Measurements from ENCODE around the gene GPR27. TPM values are rescaled to one million over a fixed set of nuclear protein-coding genes. Genes with fewer than 3 reads are reported as not detected.

The GPR27 gene
- total RNA-seq, 4 donors from 2014 or later: 1.2 to 5.5 (median 3.9) TPM

DNA sequence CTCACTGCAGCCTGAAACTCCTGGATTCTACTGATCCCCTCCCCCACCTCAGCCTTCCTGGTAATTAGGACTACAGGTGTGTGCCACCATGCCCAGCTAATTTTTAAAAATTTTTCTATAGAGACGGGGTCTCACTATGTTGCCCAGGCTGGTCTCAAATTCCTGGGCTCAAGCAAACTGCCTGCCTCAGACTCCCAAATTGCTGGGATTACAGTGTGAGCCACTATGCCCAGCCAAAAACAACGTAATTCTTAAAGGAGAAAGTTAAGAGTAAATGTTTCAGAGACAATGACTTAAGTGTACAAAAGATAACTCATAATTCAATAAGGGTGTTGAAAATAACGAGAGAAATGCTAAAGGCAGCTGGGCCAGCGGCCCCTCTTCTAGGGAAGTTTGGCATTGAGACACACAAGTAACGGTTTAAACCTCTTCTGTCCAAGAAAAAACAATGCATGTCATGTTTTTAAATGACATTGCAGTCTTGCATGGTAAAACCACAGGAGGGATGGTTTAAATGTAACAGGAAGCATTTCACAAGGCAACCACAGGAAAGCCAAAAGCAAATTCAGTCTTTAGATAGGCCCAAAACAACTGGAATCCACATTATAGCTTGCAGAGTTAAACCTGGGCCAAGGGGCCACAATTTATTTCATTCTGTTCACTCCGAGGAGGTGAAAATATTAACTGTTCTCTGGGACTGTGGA lies 26.2 kb downstream of the GPR27 start:
- TF ChIP-seq POLR2A (IDR thresholded peaks at IDR 0.05) (no peak), POLR2AphosphoS5 (IDR thresholded peaks at IDR 0.05) (no peak), EP300 (IDR thresholded peaks at IDR 0.05) (no peak)
- TF ChIP-seq, protein P1, sequence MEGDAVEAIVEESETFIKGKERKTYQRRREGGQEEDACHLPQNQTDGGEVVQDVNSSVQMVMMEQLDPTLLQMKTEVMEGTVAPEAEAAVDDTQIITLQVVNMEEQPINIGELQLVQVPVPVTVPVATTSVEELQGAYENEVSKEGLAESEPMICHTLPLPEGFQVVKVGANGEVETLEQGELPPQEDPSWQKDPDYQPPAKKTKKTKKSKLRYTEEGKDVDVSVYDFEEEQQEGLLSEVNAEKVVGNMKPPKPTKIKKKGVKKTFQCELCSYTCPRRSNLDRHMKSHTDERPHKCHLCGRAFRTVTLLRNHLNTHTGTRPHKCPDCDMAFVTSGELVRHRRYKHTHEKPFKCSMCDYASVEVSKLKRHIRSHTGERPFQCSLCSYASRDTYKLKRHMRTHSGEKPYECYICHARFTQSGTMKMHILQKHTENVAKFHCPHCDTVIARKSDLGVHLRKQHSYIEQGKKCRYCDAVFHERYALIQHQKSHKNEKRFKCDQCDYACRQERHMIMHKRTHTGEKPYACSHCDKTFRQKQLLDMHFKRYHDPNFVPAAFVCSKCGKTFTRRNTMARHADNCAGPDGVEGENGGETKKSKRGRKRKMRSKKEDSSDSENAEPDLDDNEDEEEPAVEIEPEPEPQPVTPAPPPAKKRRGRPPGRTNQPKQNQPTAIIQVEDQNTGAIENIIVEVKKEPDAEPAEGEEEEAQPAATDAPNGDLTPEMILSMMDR (IDR thresholded peaks at IDR 0.05): no peak
- H3K4me1 ChIP-seq: peaks cover 10% of the 10 kb centered on the region
- peaks cover 83% of the 10 kb centered on the region for H3K27me3 ChIP-seq
- WGBS: 76% methylated on average over 6 of the region's 6 CpGs
- H3K27ac ChIP-seq: no peak overlapping the region
- no peak for DNase-seq (ENCODE audit: low spot score in 2 of 2)
- H3K9me3 ChIP-seq: no peaks in the 10 kb centered on the region
- H3K4me3 ChIP-seq: no peak overlapping the region
- no peaks in the 10 kb centered on the region for H3K36me3 ChIP-seq

DNA sequence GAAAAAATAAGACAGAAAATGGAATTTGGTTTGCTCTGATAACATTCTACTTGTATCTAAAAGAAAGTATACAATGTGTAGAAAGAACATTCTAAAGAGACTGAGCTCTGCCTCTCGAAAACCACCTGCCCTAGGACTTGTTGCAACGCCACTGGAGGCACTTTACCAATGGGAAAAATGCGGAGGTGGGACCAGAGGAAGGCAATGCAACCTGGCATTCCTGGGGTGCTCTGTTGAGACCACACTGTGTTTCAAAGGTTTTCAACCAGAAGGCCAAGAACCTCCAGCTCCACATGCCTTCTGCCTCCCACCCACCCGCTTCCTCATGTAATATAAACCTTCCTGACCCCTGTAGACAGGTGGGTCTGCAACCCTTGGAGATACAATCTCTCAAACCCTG lies 26.8 kb downstream of the GPR27 start:
- TF ChIP-seq EP300 (IDR thresholded peaks at IDR 0.05): no peak
- no peak for TF ChIP-seq POLR2AphosphoS5 (IDR thresholded peaks at IDR 0.05)
- TF ChIP-seq, protein P1 (IDR thresholded peaks at IDR 0.05): no peak
- no peak for TF ChIP-seq POLR2A (IDR thresholded peaks at IDR 0.05)
- H3K27ac ChIP-seq: no peak overlapping the region
- no peaks in the 10 kb centered on the region for H3K9me3 ChIP-seq
- 88% methylated on average over 4 of the region's 4 CpGs for WGBS
- peaks cover 16% of the 10 kb centered on the region for H3K4me1 ChIP-seq
- no peak overlapping the region for H3K4me3 ChIP-seq
- DNase-seq (ENCODE audit: low spot score in 2 of 2): no peak
- H3K36me3 ChIP-seq: no peaks in the 10 kb centered on the region
- peaks cover 89% of the 10 kb centered on the region for H3K27me3 ChIP-seq

DNA sequence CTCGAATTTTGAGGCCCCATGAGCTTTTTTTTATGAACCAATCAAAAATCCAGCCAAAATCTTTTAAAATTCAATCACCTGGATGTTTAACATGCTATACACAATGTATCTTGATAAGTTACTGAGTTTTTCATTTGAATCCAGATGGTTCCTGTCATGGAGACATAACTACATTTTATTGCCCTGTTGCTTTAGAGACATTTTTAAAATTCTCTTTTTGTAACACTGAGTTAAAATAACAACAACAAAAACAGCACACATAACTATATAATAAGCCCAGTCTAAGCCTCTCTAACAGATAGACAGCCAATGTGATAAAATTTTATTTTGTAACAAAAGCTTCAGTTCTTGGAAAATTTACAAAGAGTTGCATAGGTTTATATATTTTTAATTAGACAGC lies 29.5 kb downstream of the GPR27 start:
- WGBS: 75% methylated on average over 1 of the region's 1 CpG
- Histone ChIP-seq H3K36me3 (no peaks in the 10 kb centered on the region), H3K27me3 (peaks cover 81% of the 10 kb centered on the region), H3K4me1 (peaks cover 25% of the 10 kb centered on the region), H3K27ac (no peak overlapping the region), H3K9me3 (no peaks in the 10 kb centered on the region), H3K4me3 (no peak overlapping the region)
- TF ChIP-seq POLR2AphosphoS5 (IDR thresholded peaks at IDR 0.05): no peak
- TF ChIP-seq EP300 (IDR thresholded peaks at IDR 0.05): no peak
- no peak for TF ChIP-seq POLR2A (IDR thresholded peaks at IDR 0.05)
- TF ChIP-seq, protein P1 (IDR thresholded peaks at IDR 0.05): no peak
- DNase-seq (ENCODE audit: low spot score in 2 of 2): no peak

DNA sequence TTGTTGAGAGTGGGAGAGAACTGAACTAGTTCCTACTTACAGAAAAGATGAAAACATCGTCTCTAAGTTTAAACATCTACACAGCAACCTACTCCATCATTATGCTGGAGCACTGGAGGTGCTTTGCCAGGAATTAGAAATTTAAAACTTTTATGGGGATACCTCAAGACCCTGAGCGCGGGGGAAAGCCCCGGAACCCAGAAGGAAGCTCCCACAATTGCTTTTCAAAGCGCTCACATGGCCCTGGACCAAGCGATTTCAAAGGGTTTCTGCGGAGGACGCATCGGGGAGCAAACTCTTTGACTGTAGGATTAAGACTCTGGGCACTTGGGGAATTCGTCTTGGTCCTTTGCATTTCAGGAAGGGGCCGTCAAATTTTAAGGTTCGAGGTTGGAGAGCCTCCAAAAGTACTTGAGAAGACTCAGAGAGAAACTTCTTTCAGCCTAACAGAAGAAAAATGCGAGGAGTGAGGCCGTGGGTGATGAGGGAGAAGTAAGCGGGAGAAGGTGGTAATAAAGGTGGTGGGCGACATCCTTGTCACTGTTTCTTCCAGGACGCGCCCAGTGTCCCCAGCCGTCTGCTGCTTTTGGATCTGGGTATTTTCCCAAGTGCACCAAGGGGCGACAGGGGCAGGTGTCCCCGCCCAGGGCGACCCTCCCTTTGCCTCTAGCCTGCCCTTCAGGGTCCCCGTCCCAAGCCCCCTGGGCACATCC lies 30.7 kb downstream of the GPR27 start:
- Histone ChIP-seq H3K4me1 (peaks cover 25% of the 10 kb centered on the region), H3K27ac (no peak overlapping the region), H3K27me3 (peaks cover 71% of the 10 kb centered on the region), H3K36me3 (no peaks in the 10 kb centered on the region), H3K9me3 (no peaks in the 10 kb centered on the region), H3K4me3 (peak overlapping the region; percentile 52)
- 4% methylated on average over 21 of the region's 23 CpGs for WGBS
- no peak for DNase-seq (ENCODE audit: low spot score in 2 of 2)
- TF ChIP-seq, protein P1 (IDR thresholded peaks at IDR 0.05): no peak
- TF ChIP-seq POLR2A (IDR thresholded peaks at IDR 0.05): no peak
- TF ChIP-seq POLR2AphosphoS5 (IDR thresholded peaks at IDR 0.05): no peak
- no peak for TF ChIP-seq EP300 (IDR thresholded peaks at IDR 0.05)

DNA sequence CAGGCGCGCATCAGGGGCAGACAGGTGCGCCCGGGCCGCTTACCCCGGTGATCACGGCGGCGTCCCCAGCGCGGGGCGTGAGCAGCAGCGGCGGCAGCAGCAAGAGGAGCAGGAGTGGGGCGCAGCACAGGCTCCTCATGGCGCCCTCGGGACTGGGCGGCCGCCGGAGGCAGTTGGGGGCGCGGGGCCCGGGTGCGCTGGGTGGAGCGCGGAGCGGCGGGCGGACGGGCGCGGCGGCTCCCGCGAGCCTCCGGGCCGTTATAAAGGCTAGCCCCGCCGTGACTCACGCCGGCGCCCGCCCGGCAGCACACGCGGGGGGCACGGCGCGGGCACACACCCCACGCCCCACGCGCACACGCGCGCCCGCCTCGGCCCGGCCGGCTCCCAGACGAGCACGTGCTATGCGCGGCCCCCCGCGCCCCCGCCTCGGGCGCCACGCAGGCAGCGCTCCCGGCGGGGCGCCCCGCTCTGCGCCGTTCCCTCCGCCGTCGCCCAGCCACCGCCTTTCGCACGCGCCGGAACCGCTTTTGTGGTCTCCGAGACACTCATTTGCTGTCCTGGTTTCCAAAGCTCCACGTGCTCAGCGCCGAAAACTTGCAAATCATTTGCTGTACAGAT lies 31.4 kb downstream of the GPR27 start, which contains the start of gene PROK2:
TSS of gene PROK2 (minus strand) at position 235 of the 618 bp plus-strand sequence. CDS start at position 139, 96 bp downstream.
- Histone ChIP-seq H3K36me3 (no peaks in the 10 kb centered on the region), H3K4me1 (peaks cover 25% of the 10 kb centered on the region), H3K27me3 (peaks cover 64% of the 10 kb centered on the region), H3K4me3 (peak within 1 kb of the TSS; percentile 52), H3K9me3 (no peaks in the 10 kb centered on the region), H3K27ac (no peak within 1 kb of the TSS)
- no peak for DNase-seq (ENCODE audit: low spot score in 2 of 2)
- no CpG with 5 or more reads among the region's 89 CpGs for WGBS
- no peak for TF ChIP-seq POLR2AphosphoS5 (IDR thresholded peaks at IDR 0.05)

All from suprapubic skin (tissue), 4 donors.